HTR-8/SVneo (cell line): ENCODE measurements around the gene ZFP1.
"Not testable (repeated sequence)": the region's sequence is repeated elsewhere in the genome, so short reads cannot be mapped to it uniquely, and the experiment has no call there.

Source experiments
- DNase-seq: peaks from one replicate; pipeline ENCODE4 v3.0.0; 2011; ENCODE audit warnings: low spot score, mixed read lengths; ENCODE audit not compliant: insufficient read length
- FAIRE-seq: peaks from 2 replicates; lab custom pipeline; 2011; peaks lifted over from hg19 to GRCh38; lab: Jason Lieb, UNC

The ZFP1 gene

GRCh38 chr16:75198135-75198600 is 49.8 kb downstream of the ZFP1 start:
- DNase-seq (no peak), FAIRE-seq (no peak)

- DNase-seq (no peak), FAIRE-seq (no peak)
Measured at GRCh38 chr16:75202069-75202590, 53.8 kb downstream of the ZFP1 start.

GRCh38 chr16:75203096-75203495 is 54.8 kb downstream of the ZFP1 start:
- FAIRE-seq (no peak), DNase-seq (no peak)

GRCh38 chr16:75203667-75204409 is 55.5 kb downstream of the ZFP1 start:
- DNase-seq, result no peak
- FAIRE-seq, result no peak

GRCh38 chr16:75204410-75204758 is 56.1 kb downstream of the ZFP1 start:
- no peak for FAIRE-seq
- DNase-seq, result no peak

- not testable (repeated sequence) for DNase-seq, FAIRE-seq
Measured at GRCh38 chr16:75204905-75205304, 56.6 kb downstream of the ZFP1 start.

- peak; percentile 94 for FAIRE-seq
- DNase-seq, result not testable (repeated sequence)
Measured at GRCh38 chr16:75205438-75205837, 57.1 kb downstream of the ZFP1 start.

GRCh38 chr16:75205961-75206748 is 57.8 kb downstream of the ZFP1 start:
- DNase-seq, FAIRE-seq: not testable (repeated sequence)

GRCh38 chr16:75206749-75207451 is 58.6 kb downstream of the ZFP1 start, which contains the start of gene CTRB2:
Gene CTRB2 (minus strand): TSS chr16:75207161. CDS start chr16:75207141, 20 bp downstream.
- FAIRE-seq, result no peak
- no peak for DNase-seq

- FAIRE-seq (no peak), DNase-seq (no peak)
Measured at GRCh38 chr16:75207831-75208230, 59.5 kb downstream of the ZFP1 start.

- DNase-seq, result no peak
- FAIRE-seq, result peak; percentile 4
Measured at GRCh38 chr16:75208242-75208825, 60.0 kb downstream of the ZFP1 start.

- FAIRE-seq (no peak), DNase-seq (no peak)
Measured at GRCh38 chr16:75208861-75209505, 60.7 kb downstream of the ZFP1 start.

GRCh38 chr16:75209514-75209913 is 61.2 kb downstream of the ZFP1 start:
- DNase-seq, FAIRE-seq: not testable (repeated sequence)

GRCh38 chr16:75209944-75210343 is 61.6 kb downstream of the ZFP1 start:
- DNase-seq, result no peak
- FAIRE-seq, result no peak

- FAIRE-seq, DNase-seq: not testable (repeated sequence)
Measured at GRCh38 chr16:75211286-75211685, 63.0 kb downstream of the ZFP1 start.

- DNase-seq, result no peak
- FAIRE-seq, result no peak
Measured at GRCh38 chr16:75216127-75216526, 67.8 kb downstream of the ZFP1 start.

GRCh38 chr16:75216576-75216975 is 68.3 kb downstream of the ZFP1 start:
- FAIRE-seq, result no peak
- DNase-seq, result no peak

GRCh38 chr16:75217389-75217851 is 69.1 kb downstream of the ZFP1 start:
- peak; percentile 75 for FAIRE-seq

More at GRCh38 chr16:75217389-75217851, 69.1 kb downstream of the ZFP1 start:
- DNase-seq, result no peak
